PC-9 (cell line): ENCODE results near the gene SP6.

Experiments used
- EZH2 ChIP-seq: fragments of 200-600 bp; sonication (generic); IDR thresholded peaks from 2 replicates; pipeline ENCODE4 v1.8.0; 2017; ENCODE audit warnings: antibody characterized with exemption, low read depth
- TF ChIP-seq, protein P1 (sequence below): fragments of 200-600 bp; sonication (generic); conservative IDR thresholded peaks from 2 replicates; pipeline ENCODE4 v1.6.1; 2017; ENCODE audit warnings: mixed run types, antibody characterized with exemption, mild to moderate bottlenecking, moderate library complexity

DNA sequence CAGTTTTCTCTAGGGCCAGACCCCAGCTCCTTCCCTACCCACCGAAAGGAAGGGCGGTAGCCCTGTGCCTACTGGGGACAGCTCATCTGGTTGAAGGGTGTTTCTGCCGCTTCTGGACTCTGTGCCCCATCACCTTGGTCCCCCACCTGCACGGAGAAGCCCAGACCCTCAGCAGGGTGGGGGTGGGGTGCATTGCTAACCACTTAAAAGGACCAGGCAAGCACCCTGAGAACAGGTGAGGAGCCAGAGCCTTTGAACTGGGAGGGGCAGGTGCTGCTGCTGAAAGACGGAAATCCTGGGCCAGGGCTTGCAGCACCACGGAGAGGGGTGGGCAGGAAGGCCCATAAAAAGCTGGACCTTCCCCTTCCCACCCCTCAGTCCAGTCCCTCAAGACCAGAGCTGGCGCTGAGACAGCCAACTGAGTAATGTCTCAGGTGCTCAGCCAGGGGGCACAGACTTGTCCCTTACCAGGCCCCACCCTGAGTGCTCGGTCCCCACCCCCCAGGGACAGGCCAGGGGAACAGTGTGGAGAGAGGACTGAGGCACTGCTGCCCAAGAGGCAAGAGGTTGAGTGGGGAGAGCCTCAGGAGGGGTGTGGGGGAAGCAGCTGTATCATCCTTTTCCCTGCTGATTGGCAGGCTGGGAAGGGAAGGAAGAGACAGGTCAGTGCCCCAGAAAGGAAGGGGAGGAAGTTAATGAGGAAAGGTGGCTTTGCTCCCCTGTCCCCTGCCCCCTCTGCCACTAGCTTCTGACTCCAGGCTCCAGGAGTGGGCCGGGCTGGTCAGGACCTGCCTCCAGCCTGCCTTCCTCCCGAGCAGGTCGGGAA is 34.2 kb upstream of the SP6 start:
- TF ChIP-seq, protein P1, sequence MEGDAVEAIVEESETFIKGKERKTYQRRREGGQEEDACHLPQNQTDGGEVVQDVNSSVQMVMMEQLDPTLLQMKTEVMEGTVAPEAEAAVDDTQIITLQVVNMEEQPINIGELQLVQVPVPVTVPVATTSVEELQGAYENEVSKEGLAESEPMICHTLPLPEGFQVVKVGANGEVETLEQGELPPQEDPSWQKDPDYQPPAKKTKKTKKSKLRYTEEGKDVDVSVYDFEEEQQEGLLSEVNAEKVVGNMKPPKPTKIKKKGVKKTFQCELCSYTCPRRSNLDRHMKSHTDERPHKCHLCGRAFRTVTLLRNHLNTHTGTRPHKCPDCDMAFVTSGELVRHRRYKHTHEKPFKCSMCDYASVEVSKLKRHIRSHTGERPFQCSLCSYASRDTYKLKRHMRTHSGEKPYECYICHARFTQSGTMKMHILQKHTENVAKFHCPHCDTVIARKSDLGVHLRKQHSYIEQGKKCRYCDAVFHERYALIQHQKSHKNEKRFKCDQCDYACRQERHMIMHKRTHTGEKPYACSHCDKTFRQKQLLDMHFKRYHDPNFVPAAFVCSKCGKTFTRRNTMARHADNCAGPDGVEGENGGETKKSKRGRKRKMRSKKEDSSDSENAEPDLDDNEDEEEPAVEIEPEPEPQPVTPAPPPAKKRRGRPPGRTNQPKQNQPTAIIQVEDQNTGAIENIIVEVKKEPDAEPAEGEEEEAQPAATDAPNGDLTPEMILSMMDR, result no peak; the same call in 1 of the 2 replicates
- no peak for TF ChIP-seq EZH2
